ENCODE results near the gene SMC1B. TPM values are rescaled to one million over a fixed set of nuclear protein-coding genes. Genes with fewer than 3 reads are reported as not detected.

SMC1B gene
- total and polyA plus RNA-seq, 2 of the 8 experiments (the other 6 are each of a cell fraction or from before 2014, with no cell fraction given): 0.02 TPM; not detected in 1

DNA sequence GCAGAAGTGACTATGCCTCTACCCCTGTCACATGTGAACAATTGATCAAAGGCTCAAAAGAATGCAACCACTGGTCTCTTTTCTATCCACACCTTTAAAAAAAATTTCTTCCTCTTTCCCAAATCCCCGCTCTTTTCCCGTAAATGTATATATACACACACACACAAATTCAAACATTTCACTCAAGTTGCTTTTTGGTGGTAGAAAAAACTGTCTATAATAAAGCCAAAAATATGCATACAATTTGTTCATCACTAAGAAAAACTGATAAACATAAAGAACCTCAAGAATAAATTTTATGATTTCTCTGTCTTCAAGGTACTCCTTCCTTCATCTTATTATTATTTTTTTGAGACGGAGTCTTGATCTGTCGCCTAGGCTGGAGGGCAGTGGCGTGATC lies 5.6 kb downstream of the SMC1B start:
- no peak overlapping the region for H4K8ac ChIP-seq (ENCODE audit: extremely low read depth, insufficient read depth, low read length)
- H3K9ac ChIP-seq (replicated peaks in 1 of 4; ENCODE audit: extremely low read depth in 1 of 4, low read depth in 3 of 4, low read length in 3 of 4): no peak overlapping the region
- no peaks in the 10 kb centered on the region for H3K79me1 ChIP-seq (ENCODE audit: low read depth, low read length)
- no peaks in the 10 kb centered on the region for H4K20me1 ChIP-seq (replicated peaks in 1 of 2; ENCODE audit: control insufficient read depth in 1 of 2, insufficient read depth in 2 of 2, low read length in 2 of 2)
- FAIRE-seq: no peak
- no peak overlapping the region for H2BK12ac ChIP-seq (ENCODE audit: low read depth, low read length)
- H3K4me2 ChIP-seq (ENCODE audit: insufficient read depth in 1 of 2, low read depth in 2 of 2, low read length in 2 of 2): no peak overlapping the region
- no peak overlapping the region for H2BK5ac ChIP-seq (ENCODE audit: low read depth, low read length)
- H3K18ac ChIP-seq (ENCODE audit: extremely low read depth, low read length): no peak overlapping the region
- no peak overlapping the region for H3K4me3 ChIP-seq (ENCODE audit: extremely low read depth in 1 of 4, insufficient read depth in 2 of 4, low read depth in 3 of 4, low read length in 4 of 4)
- H4K5ac ChIP-seq (ENCODE audit: insufficient read length, low read depth, low read length): no peak overlapping the region
- no peak overlapping the region for H3K27ac ChIP-seq (ENCODE audit: low read depth, low read length)
- no peak overlapping the region for H2BK20ac ChIP-seq (ENCODE audit: low read length)
- ChIA-PET CTCF (ENCODE audit: partially characterized antibody) (no interaction called here), POLR2A (ENCODE audit: partially characterized antibody) (no interaction called here)
- H3K4me1 ChIP-seq (replicated peaks in 1 of 4; ENCODE audit: control insufficient read depth in 3 of 4, insufficient read depth in 4 of 4, low read length in 3 of 4): no peaks in the 10 kb centered on the region
- H2AK5ac ChIP-seq (ENCODE audit: low read depth, low read length): no peak overlapping the region
- 89 to 100% methylated on average over 2 to 5 of the region's 5 CpGs for WGBS, 2 experiments (ENCODE audit: extremely low coverage in 1 of 2, insufficient coverage in 1 of 2, insufficient read length in 1 of 2, insufficient replicate concordance in 2 of 2, low coverage in 1 of 2, low lambda C conversion rate in 2 of 2, missing lambda C conversion rate in 1 of 2)
- H3K9me3 ChIP-seq (ENCODE audit: insufficient read depth in 2 of 2, low read depth in 1 of 2, low read length in 1 of 2): peaks cover 4 to 5% of the 10 kb centered on the region in 2 experiments; a peak in 3 of 4 replicates
- H3K23ac ChIP-seq (ENCODE audit: insufficient read length): no peak overlapping the region
- peaks cover 2 to 6% (median 4%) of the 10 kb centered on the region in 4 experiments for H3K27me3 ChIP-seq (replicated peaks in 1 of 4; ENCODE audit: control insufficient read depth in 3 of 4, extremely low read depth in 1 of 4, insufficient read depth in 3 of 4, low read length in 3 of 4)
- H4K91ac ChIP-seq (replicated peaks; ENCODE audit: insufficient read length, low read length): no peak overlapping the region
- H2BK15ac ChIP-seq (ENCODE audit: low read length): no peak overlapping the region
- H3K23me2 ChIP-seq (ENCODE audit: low read depth, low read length): no peaks in the 10 kb centered on the region
- DNase-seq (ENCODE audit: low read depth in 1 of 2, low spot score in 2 of 2): no peak
- H2BK120ac ChIP-seq (replicated peaks; ENCODE audit: low read depth, low read length): no peak overlapping the region
- no peak overlapping the region for H3K56ac ChIP-seq (replicated peaks; ENCODE audit: insufficient read length, low read depth, low read length)
- TF ChIP-seq, protein P1, sequence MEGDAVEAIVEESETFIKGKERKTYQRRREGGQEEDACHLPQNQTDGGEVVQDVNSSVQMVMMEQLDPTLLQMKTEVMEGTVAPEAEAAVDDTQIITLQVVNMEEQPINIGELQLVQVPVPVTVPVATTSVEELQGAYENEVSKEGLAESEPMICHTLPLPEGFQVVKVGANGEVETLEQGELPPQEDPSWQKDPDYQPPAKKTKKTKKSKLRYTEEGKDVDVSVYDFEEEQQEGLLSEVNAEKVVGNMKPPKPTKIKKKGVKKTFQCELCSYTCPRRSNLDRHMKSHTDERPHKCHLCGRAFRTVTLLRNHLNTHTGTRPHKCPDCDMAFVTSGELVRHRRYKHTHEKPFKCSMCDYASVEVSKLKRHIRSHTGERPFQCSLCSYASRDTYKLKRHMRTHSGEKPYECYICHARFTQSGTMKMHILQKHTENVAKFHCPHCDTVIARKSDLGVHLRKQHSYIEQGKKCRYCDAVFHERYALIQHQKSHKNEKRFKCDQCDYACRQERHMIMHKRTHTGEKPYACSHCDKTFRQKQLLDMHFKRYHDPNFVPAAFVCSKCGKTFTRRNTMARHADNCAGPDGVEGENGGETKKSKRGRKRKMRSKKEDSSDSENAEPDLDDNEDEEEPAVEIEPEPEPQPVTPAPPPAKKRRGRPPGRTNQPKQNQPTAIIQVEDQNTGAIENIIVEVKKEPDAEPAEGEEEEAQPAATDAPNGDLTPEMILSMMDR (IDR thresholded peaks at IDR 0.05; ENCODE audit: control extremely low read depth in 1 of 3, insufficient read depth in 1 of 3, low read depth in 1 of 3, low read length in 3 of 3): no peak
- TF ChIP-seq HDAC6 (IDR thresholded peaks at IDR 0.05; ENCODE audit: low read depth, low read length): no peak
- TF ChIP-seq CTBP2 (IDR thresholded peaks at IDR 0.05; ENCODE audit: borderline replicate concordance, insufficient read depth, insufficient read length, low read length): no peak
- no peak for TF ChIP-seq TBP (IDR thresholded peaks at IDR 0.05; ENCODE audit: low read depth, low read length)
- no peaks in the 10 kb centered on the region for H3K79me2 ChIP-seq (ENCODE audit: control insufficient read depth in 1 of 2, insufficient read depth in 2 of 2, low read length in 2 of 2)
- peaks cover 0 to under 1% (median 0%) of the 10 kb centered on the region in 4 experiments; a peak in 1 of 8 replicates for H3K36me3 ChIP-seq (ENCODE audit: control insufficient read depth in 2 of 4, insufficient read depth in 4 of 4, low read length in 3 of 4)
- H2AFZ ChIP-seq (ENCODE audit: low read length): no peak overlapping the region
- H3K4ac ChIP-seq (replicated peaks; ENCODE audit: insufficient read length, low read depth, low read length): no peak overlapping the region
- H3K14ac ChIP-seq (ENCODE audit: insufficient read length): no peak overlapping the region
